Skin of body (tissue), 2 donors: ENCODE data around the gene ARHGEF7. TPM values are rescaled to one million over a fixed set of nuclear protein-coding genes. Genes with fewer than 3 reads are reported as not detected.

Experiments
- DNase-seq: peaks from one replicate; lab custom pipeline; 2025; lab: John Stamatoyannopoulos, UW
- total RNA-seq: library from RNA; depleted of rRNA; stranded (reverse); fragments of >200 nt; gene quantifications from one replicate; pipeline ENCODE4 v1.2.3, GENCODE V29; 2014

The ARHGEF7 gene
- total RNA-seq, 1 donor from 2014 or later = 114 TPM

DNA sequence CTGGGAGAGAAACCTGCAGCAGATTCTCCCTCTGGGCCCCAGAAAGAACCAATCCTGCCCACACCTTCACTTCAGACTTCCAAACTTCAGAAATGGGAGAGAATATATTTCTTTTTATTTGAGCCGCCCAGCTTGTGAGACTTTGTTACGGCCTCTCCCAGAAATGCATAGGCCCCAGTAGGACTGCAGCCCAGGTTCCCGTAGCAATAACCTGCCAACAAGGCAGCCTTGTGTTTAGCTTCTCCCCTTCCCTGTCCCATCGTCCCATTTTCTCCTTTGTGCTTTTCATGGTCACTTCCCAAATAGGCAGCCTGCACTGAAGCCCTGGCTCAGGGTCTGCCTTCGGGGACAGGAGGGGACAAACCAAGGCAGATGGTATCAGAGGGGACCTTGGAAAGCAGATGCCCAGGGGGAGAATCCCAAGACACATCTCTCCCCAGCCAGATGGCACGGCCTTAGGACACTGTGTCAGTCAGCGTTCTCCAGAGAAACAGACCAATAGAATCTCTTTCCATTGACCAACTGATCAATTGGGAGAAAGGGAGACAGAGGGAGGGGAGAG, 3.7 kb upstream of the ARHGEF7 start:
- DNase-seq = no peak

DNA sequence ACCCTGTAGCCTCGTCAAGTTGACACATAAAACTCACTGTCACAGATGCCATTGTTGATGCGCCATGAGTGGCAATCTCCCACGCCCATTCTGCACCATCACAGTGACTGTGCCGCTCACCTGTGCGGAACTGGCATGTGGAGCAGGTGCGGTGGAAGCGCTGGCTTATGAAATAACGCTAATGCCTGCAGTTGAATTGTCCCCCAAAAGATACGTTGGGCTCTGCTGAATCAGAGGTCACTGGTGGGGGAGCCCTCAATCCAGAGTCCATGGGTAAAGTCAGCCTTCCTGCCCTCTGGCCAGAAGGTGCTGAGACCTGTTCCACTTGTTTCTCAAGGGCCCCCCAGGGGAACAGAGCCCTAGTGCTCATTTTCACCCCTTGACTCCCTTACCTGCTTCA, 2.9 kb upstream of the ARHGEF7 start:
- no peak for DNase-seq

DNA sequence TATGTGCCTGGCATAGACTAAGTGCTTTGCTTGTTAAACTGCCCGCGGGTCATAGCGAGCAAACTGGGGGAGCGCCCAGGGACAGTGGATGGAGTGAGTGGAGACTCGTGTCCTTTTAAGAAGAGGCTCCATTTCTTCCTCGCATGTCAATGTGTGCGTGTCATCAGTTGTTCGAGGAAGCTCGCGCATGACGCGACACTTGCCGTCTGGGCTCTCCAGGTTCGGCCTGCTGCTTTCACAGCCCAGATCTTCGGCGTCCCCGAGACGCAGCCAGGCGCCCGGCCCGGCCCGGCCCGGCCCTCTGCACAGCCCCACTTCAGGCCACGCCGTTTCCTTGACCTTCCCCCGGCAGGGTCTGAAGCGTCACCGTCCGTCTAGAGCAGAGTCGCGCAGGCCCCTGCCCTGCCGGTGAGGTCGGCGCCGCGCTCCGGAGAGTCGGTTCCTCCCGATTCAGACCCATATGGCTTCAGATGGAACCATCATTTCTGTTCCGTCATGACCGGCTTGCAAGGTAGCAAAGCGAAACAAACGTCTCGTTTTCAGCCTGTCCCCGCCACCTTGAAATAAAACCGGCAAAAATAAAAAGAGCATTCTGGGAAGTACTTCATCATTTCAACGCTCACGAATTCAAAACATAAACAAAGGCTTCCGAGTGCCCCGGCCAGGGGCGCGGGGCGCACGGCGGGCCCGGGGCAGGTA, 599 bp upstream of the ARHGEF7 start:
- peak; percentile 33 for DNase-seq

DNA sequence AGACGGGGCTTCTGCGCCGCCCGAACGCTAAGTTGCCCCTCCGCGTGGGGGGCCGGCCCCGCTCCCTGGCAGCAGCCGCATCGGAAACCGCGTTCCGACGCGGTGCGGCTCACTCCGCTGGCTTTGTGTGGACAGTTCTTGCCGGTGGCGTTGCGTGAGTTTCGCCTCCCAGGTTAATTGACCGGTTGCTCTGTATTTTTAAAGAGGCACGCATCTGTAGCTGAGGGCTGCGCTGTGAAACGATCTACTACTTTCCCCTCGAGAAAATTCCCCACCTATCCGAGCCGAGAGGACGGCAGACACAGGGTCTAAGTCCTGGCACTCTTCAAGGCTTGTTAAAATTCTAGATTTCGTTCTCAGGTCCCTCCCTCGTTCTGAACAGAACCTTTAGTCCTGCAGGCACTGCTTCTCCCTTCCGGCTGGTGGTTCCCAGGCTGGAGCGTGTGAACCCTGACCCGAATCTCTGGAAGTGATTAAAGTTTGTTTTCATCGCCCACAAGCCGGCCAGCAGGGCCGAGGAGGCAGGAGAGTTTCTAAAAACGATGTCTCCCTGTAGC, 933 bp downstream of the ARHGEF7 start:
- peak; percentile 61 for DNase-seq

DNA sequence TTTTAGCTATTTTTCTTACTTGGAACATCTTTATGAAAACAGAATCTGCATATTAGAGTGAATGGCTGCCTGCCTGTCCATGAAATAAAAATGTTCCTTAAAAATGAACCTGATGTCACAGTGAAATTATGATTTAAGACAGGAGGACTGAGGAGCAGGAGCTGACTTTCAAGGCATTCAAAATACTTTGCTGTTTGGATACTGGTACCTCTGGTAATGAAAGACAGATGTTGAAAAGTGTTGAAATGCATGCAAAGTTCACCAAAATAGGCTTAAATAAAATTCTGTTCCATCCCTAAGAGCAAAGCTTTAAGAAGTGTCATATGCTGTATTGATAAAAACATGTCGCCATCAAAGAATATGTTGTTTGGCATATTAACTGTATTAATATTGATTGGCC, 1.7 kb downstream of the ARHGEF7 start:
- peak; percentile 56 for DNase-seq

DNA sequence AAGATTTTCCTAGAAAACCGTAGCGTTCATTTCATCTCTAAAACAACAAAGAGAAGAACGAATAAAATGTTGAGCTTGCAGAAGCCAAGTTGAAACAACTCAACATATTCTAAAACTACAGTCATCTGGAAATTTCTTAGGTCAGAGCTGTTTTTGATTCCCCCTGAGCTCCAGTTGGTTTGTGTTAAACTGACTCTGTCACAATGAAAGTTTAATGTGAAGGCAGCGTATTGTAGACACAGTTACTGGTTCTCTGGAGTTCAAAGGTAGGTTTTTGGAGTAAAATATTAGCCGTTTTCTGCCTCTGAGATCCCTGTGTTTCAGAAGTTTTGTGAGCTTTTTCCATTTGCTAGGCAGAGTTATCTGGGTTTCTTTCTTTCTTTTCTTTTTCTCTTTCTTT, 2.2 kb downstream of the ARHGEF7 start:
- peak; percentile 62 for DNase-seq

DNA sequence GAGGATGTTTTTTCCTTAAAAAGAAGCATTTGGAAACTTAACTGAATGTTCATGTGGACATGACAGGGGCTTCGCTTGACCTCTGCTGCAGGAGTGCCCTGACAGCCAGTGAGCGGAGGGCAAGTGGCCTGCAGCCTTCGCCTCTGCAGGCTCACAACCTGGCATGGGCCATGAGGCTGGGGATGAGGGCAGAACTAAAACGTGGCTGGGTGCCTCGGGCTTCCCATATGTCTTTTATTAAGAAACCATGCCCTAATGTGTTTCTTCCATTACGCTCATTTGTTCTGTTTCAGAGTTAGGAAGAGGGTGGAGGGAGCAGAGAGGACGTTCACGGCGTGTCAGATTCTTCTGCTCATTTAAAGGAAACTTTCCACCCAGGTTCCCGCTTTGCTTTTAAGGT, 2.9 kb downstream of the ARHGEF7 start:
- peak; percentile 48 for DNase-seq

DNA sequence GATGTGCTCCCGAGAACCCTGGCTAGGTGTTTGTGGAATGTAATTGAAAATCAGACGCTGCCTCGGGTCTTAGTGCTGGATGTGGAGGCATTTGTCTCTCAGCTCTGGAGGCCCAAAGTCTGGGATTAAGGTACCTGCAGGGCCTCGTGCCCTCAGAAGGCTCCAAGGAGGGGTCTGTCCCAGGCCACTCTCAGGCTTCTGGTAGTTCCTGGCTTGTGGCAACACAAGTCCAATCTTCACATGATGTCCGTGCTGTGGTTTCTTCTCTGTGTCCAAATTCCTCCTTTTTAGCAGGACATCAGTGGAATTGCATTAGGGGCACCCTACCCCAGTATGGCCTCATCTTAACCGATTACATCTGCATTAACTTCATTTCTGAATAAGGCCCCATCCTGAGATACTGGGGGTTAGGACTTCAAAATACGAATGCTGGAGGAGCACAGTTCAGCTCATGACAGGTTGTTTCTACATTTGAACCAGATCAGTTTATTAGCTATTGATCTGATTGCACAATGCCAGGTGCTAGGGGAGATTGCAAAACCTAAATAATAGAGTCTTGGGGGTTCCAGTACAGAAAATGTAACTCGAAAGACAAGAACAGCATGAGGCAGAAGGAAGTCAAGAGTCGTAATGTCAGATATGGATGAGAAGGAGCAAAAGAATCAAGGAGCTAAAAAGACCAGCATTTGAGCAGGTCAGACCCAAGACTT, 3.9 kb downstream of the ARHGEF7 start:
- no peak for DNase-seq

DNA sequence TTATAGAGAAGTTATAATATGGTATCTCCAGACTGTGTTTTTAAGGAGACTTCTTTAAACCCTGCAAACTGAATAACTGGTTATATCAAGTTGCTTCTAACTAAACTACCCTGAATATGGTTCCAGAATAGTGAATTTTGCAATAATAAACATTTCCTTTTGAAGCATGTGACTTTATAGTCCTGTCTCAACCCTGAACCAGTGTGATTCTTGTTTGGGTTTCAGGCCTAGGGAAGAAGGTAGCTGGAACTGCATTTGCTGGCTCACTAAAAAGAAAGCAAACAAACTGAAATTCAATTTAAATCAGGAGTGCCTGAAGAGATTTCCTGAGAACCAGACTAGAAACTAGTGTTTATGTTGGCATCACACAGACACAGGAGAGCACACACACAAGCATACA, 4.9 kb downstream of the ARHGEF7 start:
- DNase-seq = no peak

DNA sequence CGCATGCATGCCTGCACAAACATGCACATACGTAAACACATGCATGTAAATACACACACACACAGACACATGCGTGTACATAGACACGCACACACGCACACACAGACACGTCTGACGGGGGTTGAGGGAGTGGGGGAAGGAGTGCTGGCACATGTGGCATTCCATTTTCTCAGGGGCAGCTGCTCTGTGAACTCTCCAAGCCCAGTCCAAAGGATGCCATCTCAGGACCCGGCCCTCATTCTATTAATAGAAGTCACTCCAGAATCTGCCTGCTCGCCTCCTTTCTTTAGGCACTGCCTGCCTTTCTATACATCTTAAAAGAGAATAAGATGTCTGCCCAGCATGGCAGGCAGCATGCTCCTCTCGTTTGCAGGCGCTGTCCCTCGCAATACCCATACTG, 5.3 kb downstream of the ARHGEF7 start:
- DNase-seq = no peak

DNA sequence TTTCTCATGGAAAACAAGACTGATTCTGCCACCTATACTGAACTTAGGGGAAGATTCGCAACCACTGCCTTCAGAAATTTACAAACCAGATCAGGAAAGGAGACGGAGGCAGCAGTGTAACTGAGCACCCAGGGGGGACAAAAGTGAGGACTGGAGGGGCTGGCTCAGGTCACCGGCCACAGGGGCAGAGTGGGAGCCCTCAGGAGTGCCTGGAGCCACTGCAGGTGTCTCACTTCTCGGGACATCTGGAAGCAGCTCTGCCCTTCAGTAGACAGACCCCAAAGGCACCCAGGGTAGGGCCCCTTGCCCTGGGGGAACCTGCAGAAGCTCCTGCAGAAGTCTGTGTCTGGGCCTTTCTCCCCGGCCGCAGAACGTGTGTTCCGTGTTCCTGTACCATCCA, 5.8 kb downstream of the ARHGEF7 start:
- DNase-seq = no peak

DNA sequence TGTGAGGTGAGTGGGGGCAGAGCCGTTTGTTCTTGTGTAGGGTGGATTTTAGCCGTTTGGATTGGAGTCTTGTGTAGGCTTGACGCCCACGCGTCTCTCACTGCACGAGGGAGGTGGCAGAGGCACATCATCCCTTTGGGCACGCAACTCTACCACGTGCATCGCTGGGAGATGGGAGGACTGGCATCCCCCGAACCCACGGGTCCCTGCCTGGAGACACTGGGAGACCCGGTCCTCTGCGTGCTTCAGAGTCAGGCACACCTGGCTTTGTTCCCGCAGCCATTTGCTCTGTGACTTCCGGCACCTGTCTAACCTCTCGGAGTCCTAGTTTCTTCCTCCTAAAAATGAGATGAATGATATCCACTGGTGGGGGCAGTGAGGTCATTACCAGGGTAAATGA, 6.4 kb downstream of the ARHGEF7 start:
- DNase-seq = no peak

DNA sequence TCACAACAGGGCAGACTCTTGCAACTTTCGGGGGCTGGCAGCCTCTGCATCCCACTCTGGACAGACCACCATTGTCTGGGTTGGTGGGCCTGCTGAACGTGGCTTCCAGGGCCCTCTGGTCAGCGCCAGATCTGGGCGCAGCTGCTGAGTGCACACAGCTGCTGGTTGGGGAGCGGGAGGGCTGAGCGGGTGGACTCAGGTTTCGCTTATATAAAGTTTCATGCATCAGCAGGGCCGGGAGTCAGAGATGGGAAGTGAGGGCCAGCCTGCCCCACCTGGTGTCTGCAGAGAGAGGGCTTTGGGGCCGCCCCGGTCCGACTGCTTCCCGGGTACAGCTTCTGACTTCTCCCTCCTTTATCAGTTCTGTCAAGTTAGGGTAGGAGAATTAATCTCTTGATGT, 6.9 kb downstream of the ARHGEF7 start:
- DNase-seq = no peak

DNA sequence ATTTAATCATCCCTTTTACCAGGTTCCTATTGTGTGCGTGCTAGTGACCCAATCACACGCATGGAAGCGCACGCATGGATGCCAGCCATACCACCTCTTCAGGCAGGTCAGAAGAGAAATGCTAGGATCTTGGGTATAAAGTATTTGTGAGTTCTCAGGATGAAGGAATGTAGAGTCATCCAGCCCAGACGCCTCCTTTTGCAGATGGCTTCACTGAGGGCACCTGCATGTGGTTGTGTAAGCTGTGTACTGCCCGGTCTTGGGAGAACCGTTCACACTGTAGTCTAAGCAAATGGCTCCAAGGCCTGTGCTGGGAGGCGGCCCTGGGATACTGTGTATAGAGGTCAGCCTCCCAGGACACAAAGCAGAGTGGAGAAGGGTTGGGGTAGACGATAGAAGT, 7.5 kb downstream of the ARHGEF7 start:
- DNase-seq = no peak

DNA sequence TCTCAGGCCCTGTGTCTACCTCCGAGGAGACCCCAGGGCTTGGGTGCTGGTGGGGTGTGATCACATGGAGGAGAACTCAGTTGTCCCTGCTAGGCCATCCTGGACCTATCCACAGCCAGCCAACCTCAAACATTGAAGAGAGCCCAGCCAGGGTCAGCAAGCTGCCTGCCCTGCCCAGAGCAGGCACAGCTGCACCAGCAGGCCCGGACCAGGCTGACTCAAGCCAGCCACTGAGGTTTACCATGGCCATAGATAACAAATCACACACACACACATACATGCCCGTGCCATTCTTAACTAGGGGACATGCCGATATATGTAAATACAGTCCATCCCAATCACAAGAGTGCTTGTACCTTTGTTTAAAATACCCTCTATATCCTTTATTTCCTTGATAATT, 8.1 kb downstream of the ARHGEF7 start:
- DNase-seq = no peak

DNA sequence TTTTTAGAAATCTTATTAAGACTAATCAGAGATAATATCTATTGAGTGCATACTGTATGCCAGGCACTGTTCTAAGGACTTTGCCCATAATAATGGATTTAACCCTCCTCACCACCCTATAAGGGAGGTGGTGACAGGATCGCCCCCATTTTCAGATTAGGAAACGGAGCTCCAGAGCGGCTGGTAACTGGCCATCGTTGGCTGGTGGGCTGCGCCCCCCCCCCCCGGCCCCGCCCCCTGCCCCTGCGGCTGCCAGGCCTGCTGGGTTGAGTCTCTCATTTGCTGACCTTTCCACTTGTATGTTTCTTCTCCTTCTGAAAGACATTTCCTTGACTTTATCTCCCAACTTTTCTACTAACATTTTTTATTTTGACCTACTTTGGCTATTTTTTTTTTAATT, 8.5 kb downstream of the ARHGEF7 start:
- no peak for DNase-seq

DNA sequence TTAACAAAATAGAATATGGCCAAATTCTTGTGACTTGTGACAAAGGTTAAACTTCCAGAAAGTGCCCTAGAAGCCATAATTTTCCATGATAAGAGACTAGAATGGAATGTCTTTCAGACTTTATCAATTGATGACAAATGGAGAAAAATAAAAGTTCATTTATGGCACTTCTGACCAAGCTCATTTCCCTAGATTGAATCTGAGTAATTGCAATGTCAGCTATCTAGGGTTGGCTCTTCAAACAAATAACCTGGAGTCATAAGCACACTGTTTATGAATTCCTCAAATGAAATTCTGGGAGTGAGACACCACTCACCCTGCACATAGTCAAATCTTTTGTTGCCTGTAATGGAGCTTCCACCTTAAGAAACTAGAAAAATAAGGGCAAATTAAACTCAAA, 11.4 kb downstream of the ARHGEF7 start:
- no peak for DNase-seq

DNA sequence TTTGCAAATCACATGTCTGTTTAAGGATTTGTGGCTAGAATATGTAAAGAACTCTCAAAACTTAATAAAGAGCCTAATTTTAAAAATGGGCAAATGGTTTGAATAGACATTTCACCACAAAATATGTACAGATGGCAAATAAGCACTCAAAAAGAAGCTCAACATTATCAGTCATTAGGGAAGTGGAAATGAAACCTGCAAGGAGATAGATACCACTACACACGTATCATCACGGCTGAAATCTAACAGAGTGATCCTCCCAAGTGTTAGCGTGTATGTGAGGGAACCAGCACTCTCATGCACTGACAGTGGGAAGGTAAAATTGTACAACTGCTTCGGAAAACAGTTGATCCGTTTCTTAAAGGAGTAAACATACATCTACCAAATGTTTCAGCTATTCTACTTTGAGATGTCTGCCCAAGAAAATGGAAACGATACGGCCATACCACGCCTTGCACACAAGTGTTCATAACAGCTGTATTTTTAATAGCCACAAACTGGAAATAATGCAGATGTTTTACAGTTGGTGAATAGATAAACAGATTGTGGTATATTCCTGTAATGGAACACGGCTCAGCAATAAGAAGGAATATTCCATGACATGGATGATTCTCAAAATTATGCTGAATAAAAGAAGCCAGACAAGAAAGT, 14.5 kb downstream of the ARHGEF7 start:
- no peak for DNase-seq

DNA sequence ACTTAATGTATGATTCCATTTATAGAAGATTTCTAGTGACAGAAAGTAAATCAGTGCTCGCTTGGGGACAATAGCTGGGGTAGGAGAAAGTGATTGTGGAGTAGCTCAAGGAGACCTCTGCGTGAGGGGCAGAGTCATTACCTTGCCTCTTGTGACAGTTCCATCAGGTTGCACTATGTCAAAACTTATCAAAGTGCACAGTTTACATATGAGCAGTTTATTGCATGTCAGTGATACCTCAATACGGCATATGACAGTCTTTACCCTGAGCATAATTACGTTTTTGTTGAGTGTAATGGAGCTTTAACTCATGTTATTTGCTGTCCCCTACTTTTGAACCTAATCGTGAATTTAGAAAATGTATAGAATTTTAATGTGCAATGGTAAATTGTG, 15.0 kb downstream of the ARHGEF7 start:
- no peak for DNase-seq

DNA sequence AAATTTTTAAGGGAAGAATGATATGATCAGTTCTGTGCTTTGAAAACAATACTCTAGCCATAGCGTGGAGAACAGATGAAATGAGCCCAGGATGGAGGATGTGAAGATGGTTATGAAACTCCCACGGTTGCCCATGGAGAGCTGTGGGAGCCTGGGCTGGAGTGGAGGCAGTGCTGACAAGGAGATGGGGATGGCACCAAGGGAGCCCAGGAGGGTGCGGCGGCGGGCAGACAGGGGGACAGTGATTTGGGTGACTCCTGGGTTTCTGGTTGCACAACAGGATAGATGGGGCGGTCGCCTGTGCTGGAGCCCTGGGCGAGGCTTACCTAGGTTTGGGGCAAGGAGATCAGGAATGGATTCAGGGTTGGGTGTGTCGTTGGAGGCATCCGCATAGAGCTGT, 15.9 kb downstream of the ARHGEF7 start:
- no peak for DNase-seq

DNA sequence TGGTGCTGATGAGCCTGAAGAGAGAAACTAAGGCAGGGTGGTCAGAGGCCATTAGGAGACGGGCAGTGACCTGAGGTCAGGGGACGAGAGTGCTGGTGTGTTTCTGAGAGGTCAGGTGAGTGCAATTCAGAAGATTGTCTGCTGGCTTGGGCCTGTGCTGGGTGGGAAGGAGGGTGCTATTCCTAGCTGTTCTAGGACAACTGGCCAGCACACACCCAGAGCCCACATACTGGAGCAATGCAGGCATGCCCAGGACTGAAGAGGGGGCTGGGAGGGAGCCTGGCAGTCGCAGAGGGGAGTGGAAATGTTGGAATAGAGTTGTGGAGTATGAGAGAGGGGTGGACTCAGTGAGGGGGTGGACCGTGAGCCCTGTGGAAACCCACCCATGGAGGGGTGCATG, 16.5 kb downstream of the ARHGEF7 start:
- no peak for DNase-seq

DNA sequence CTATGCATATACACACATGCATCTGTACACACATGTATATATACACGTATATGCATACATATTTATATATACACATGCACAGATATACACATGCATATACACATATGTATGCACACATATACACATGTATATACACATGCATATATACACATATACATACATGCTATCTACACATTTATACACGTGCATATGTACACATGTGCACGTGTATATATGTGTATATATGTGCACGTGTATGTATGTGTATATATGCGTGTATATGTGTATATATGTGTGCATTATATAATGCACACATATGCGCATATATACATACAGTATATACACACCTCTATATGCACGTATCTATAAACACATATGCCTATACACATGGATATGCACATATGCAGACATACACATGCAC, 17.8 kb downstream of the ARHGEF7 start:
- DNase-seq = no peak
